ENCODE measurements around the gene NOP10. TPM values are rescaled to one million over a fixed set of nuclear protein-coding genes. Genes with fewer than 3 reads are reported as not detected.

The NOP10 gene
- total RNA-seq, 1 experiment from 2014 or later = 235 TPM

GRCh38 chr15:34365836-34366235 lies 22.9 kb upstream of the NOP10 start:
- Histone ChIP-seq H2BK5ac (ENCODE audit: insufficient read length, low read length) (no peak overlapping the region), H4K91ac (ENCODE audit: insufficient read length, low read depth, low read length) (no peak overlapping the region), H3K4me2 (ENCODE audit: insufficient read depth, insufficient read length, low read length) (peak overlapping the region; percentile 76), H4K20me1 (ENCODE audit: control insufficient read depth, insufficient read depth, insufficient read length) (no peaks in the 10 kb centered on the region), H2BK15ac (ENCODE audit: low read depth, low read length) (no peak overlapping the region), H3K9ac (ENCODE audit: extremely low read depth, insufficient read length, low read length) (no peak overlapping the region), H3K27ac (ENCODE audit: insufficient read length, low read depth, low read length) (no peak overlapping the region), H3T11ph (ENCODE audit: low read length) (no peak overlapping the region), H2BK20ac (ENCODE audit: low read depth, low read length, poor library complexity, severe bottlenecking) (no peak overlapping the region), H3K23ac (ENCODE audit: insufficient read length, low read depth, low read length) (no peak overlapping the region), H2BK120ac (ENCODE audit: low read depth, low read length, poor library complexity, severe bottlenecking) (no peak overlapping the region), H3K14ac (ENCODE audit: insufficient read depth, low read length) (no peak overlapping the region), H3K9me3 (ENCODE audit: control insufficient read depth, low read depth, low read length) (no peaks in the 10 kb centered on the region), H3K4ac (ENCODE audit: low read depth, low read length) (no peak overlapping the region), H2BK12ac (ENCODE audit: insufficient read length, low read depth, low read length) (no peak overlapping the region), H2AFZ (ENCODE audit: low read length) (no peak overlapping the region), H3K56ac (ENCODE audit: insufficient read length, low read depth, low read length) (no peak overlapping the region), H2AK5ac (ENCODE audit: insufficient read length, low read length) (no peak overlapping the region), H3K79me1 (ENCODE audit: insufficient read depth, low read depth, low read length, poor library complexity, severe bottlenecking) (peaks cover 9% of the 10 kb centered on the region), H3K27me3 (ENCODE audit: insufficient read depth, low read length) (no peaks in the 10 kb centered on the region), H3K18ac (ENCODE audit: insufficient read length, low read depth, low read length) (no peak overlapping the region), H4K5ac (ENCODE audit: insufficient read length, low read depth, low read length) (no peak overlapping the region), H4K8ac (replicated peaks; ENCODE audit: insufficient read length, low read depth, low read length) (no peak overlapping the region), H3K4me1 (ENCODE audit: insufficient read depth, low read length) (peaks cover 6% of the 10 kb centered on the region; the same call in 1 of the 2 replicates), H3K23me2 (ENCODE audit: insufficient read length, low read depth, low read length, poor library complexity, severe bottlenecking) (peaks cover 12% of the 10 kb centered on the region), H3K79me2 (ENCODE audit: insufficient read depth, low read length) (peaks cover 6% of the 10 kb centered on the region; the same call in 1 of the 2 replicates)
- no peak for TF ChIP-seq CTCF (conservative IDR thresholded peaks at IDR 0.05)
- H3K4me1 Mint-ChIP-seq = peaks cover 18 to 27% of the 10 kb centered on the region in 2 experiments
- H3K36me3 Mint-ChIP-seq (ENCODE audit: insufficient read depth in 1 of 3, low read depth in 3 of 3) = peaks cover 14 to 32% (median 29%) of the 10 kb centered on the region in 3 experiments; a peak in 6 of 7 replicates
- H3K27ac Mint-ChIP-seq = peak overlapping the region in 2 of 3 experiments; percentile 26 to 65; a peak in 2 of 7 replicates
- no peak for DNase-seq
- no CpG with 5 or more reads among the region's 5 CpGs for WGBS (ENCODE audit: extremely low coverage, insufficient read length, low lambda C conversion rate)
- H3K9me3 Mint-ChIP-seq = no peaks in the 10 kb centered on the region; a peak in 1 of 5 replicates
- H3K4me3 Mint-ChIP-seq = peak overlapping the region; percentile 96 to 97
- no peaks in the 10 kb centered on the region; the same call in 1 of the 2 replicates for H3K27me3 Mint-ChIP-seq (ENCODE audit: low read depth)
